Measurements from ENCODE around the gene CD22. TPM values are rescaled to one million over a fixed set of nuclear protein-coding genes. Genes with fewer than 3 reads are reported as not detected.

Gene CD22
- total and polyA plus RNA-seq, 10 of the 15 experiments (the other 5 are each of a cell fraction or from before 2014, with no cell fraction given), result 23.0 to 344 (median 181) TPM

GRCh38 chr19:35320065-35320713, 8.8 kb upstream of the CD22 start:
- Histone ChIP-seq H3K4me2 (ENCODE audit: control insufficient read depth, insufficient read depth) (peak overlapping the region; percentile 54), H3K79me2 (ENCODE audit: control insufficient read depth, insufficient read depth, low read length) (no peaks in the 10 kb centered on the region), H3K4me3 (no peak overlapping the region), H3K4me1 (ENCODE audit: control insufficient read depth, insufficient read depth, low read length) (peaks cover 32% of the 10 kb centered on the region), H3K9ac (ENCODE audit: control insufficient read depth, insufficient read depth, low read length) (peak overlapping the region; percentile 14; the same call in 1 of the 2 replicates), H3K36me3 (ENCODE audit: control insufficient read depth in 2 of 2, insufficient read depth in 2 of 2, low read length in 1 of 2) (no peaks in the 10 kb centered on the region), H4K20me1 (ENCODE audit: control insufficient read depth, insufficient read depth) (no peaks in the 10 kb centered on the region), H2AFZ (ENCODE audit: control insufficient read depth, low read depth, low read length) (peak overlapping the region; percentile 65), H3K27ac (ENCODE audit: control insufficient read depth, insufficient read depth) (no peak overlapping the region), H3K27me3 (replicated peaks in 1 of 2; ENCODE audit: control insufficient read depth in 2 of 2, insufficient read depth in 2 of 2, low read length in 1 of 2) (no peaks in the 10 kb centered on the region), H3K9me3 (replicated peaks; ENCODE audit: control insufficient read depth, insufficient read depth, low read length) (peaks cover 2% of the 10 kb centered on the region; the same call in 2 of the 3 replicates)
- ChIA-PET POLR2A (interaction anchor here (0.5 to 3.3 kb wide), 8 partner anchors 10 to 152 kb away, joined by 3 to 33 read pairs (median 3); partner anchors contain the start of gene CD22), SMC1A (ENCODE audit: uncharacterized antibody, unreplicated experiment) (interaction anchor here (0.9 to 11.0 kb wide), 10 partner anchors 8 to 146 kb away, joined by 3 to 122 read pairs (median 4); partner anchors contain the start of genes CD22 and FFAR1), CTCF (interaction anchor here (0.6 to 4.7 kb wide), 9 partner anchors 11 to 190 kb away, joined by 3 to 35 read pairs (median 4); partner anchors contain the start of gene CD22), RAD21 (ENCODE audit: unreplicated experiment) (interaction anchor here (0.7 to 4.5 kb wide), 9 partner anchors 12 to 175 kb away, joined by 3 to 54 read pairs (median 5); partner anchors contain the start of gene CD22)
- in situ Hi-C loops (cut with MboI) (no loop called here), intact Hi-C loops (cut with micrococcal nuclease; ENCODE audit: unreplicated experiment) (no loop called here)
- BruUV-seq (replicated peaks), result no TSS peak
- 24% methylated on average over 12 of the region's 12 CpGs for WGBS (ENCODE audit: insufficient coverage, insufficient replicate concordance, low lambda C conversion rate, missing lambda C conversion rate)
- ATAC-seq, result peak; percentile 38
- no peak for DNase-seq (ENCODE audit: low read depth, low spot score)
- no peak for FAIRE-seq
- TF ChIP-seq BHLHE40 (IDR thresholded peaks at IDR 0.05; ENCODE audit: borderline replicate concordance in 1 of 2, low read depth in 2 of 2, low read length in 1 of 2) (peak; percentile 18 to 42; a peak in 1 of 4 replicates), CEBPZ (IDR thresholded peaks at IDR 0.05; ENCODE audit: low read depth, low read length) (no peak), CTCF (IDR thresholded peaks at IDR 0.05 in 2 of 3, conservative IDR thresholded peaks at IDR 0.05 in 1 of 3; ENCODE audit: control insufficient read depth in 2 of 3, extremely low read depth in 1 of 3, insufficient read depth in 1 of 3, low read depth in 3 of 3, low read length in 3 of 3) (no peak), BMI1 (IDR thresholded peaks at IDR 0.05; ENCODE audit: borderline replicate concordance) (no peak), NBN (IDR thresholded peaks at IDR 0.05) (no peak), NR2C2 (IDR thresholded peaks at IDR 0.05; ENCODE audit: borderline replicate concordance, control insufficient read depth, insufficient read length, low read depth) (no peak), USF1 (IDR thresholded peaks at IDR 0.05; ENCODE audit: borderline replicate concordance, extremely low read length, insufficient read depth, low read depth, low read length) (no peak), MEF2A (IDR thresholded peaks at IDR 0.05; ENCODE audit: insufficient read depth, low read depth, low read length) (no peak), ATF3 (IDR thresholded peaks at IDR 0.05; ENCODE audit: borderline replicate concordance, extremely low read depth, low read depth, low read length) (no peak), MTA2 (IDR thresholded peaks at IDR 0.05; ENCODE audit: low read depth) (peak; percentile 46; the same call in 1 of the 2 replicates), ATF2 (IDR thresholded peaks at IDR 0.05; ENCODE audit: low read length) (no peak)
